HG02678 (cell line): ENCODE measurements around the gene SLC38A11.
"Not testable (repeated sequence)": the region's sequence is repeated elsewhere in the genome, so short reads cannot be mapped to it uniquely, and the experiment has no call there.

ENCODE experiments used
- ATAC-seq: cut with Tn5 transposase; IDR thresholded peaks from one replicate; pipeline ENCODE4 v1.9.1; 2021; ENCODE audit warnings: mild to moderate bottlenecking, moderate library complexity; ENCODE audit not compliant: unreplicated experiment

Gene SLC38A11, protein sequence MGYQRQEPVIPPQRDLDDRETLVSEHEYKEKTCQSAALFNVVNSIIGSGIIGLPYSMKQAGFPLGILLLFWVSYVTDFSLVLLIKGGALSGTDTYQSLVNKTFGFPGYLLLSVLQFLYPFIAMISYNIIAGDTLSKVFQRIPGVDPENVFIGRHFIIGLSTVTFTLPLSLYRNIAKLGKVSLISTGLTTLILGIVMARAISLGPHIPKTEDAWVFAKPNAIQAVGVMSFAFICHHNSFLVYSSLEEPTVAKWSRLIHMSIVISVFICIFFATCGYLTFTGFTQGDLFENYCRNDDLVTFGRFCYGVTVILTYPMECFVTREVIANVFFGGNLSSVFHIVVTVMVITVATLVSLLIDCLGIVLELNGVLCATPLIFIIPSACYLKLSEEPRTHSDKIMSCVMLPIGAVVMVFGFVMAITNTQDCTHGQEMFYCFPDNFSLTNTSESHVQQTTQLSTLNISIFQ

DNA sequence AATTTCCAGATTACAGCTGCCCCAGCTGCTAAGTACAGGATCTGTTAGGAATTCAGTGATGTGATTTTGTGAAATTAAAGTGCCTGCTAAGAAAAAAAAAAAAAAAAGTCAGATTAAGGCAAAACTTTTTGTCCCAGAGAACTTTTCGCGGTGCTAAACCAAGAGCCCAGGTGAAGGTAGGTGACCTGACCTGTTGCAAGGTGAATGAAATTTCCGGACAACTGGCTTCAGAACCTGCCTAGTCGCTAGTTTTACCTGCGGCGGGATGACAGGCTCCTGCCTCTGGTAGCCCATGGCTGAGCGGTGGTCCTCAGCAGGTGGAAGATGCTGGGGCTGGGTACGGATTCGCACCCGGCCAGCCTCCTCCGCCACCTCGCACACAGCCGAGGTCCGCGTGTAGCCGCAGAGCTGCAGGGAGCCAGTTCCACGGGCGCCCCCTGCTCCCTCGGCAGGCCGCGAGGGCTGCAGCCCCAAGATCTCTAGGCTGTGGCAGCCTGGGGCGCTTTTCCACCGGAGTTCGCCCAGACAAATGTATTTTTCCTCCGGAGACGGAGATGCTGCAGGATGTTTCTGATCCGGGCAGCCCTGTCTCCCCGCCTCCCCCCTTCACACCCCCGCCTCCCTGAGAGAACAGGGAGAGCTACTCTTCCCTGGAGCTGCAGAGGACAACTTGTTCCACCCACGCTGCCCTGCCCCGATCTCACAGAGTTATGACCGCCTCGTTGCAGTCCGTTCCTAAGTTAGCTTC lies at the start of gene SLC38A11:
Gene SLC38A11, minus strand, starts transcription at position 572 of the 748 bp plus-strand sequence. Its CDS starts 278 bp downstream, at position 294.
- no peak for ATAC-seq

DNA sequence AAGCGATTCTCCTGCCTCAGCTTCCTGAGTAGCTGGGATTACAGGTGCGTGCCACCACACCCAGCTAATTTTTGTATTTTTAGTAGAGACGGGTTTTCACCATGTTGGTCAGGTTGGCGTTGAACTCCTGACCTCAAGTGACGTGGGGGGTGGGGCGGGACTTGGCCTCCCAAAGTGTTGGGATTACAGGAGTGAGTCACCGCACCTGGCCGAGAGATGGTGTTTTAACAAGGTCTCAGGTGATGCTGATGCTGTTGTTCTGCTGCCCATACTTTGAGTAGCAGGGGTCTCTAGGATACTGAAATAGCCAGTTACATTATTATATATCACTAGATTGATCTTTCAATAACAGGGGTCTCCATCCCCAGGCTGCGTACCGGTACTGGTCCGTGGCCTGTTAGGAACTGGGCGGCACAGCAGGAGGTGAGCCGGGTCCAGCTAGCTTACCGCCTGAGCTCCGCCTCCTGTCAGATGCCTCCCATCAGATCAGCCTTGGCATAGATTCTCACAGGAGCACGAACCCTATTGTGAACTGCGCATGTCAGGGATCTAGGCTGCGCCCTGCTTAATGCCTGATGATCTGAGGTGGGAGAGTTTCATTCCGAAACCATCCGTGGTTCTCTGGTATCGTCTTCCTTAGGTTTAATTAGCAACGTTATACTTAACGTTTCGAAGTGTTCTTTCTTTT lies 48.3 kb upstream of the SLC38A11 start:
- ATAC-seq = no peak

- ATAC-seq = no peak
Observed at GRCh38 chr2:165002638-165003037, 47.3 kb upstream of the SLC38A11 start.

DNA sequence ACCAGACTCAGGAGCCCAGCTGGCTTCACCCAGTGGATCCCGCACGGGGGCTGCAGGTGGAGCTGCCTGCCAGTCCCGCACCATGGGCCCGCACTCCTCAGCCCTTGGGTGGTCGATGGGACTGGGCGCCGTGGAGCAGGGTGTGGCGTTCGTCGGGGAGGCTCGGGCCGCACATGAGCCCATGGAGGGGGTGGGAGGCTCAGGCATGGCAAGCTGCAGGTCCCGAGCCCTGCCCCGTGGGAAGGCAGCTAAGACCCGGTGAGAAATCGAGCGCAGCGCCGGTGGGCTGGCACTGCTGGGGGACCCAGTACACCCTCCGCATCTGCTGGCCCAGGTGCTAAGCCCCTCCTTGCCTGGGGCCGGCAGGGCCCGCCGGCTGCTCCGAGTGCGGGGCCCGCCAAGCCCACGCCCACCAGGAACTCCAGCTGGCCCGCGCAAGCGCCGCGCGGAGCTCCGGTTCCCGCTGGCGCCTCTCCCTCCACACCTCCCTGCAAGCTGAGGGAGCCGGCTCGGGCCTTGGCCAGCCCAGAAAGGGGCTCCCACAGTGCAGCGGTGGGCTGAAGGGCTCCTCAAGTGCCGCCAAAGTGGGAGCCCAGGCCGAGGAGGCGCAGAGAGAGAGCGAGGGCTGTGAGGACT lies 39.5 kb upstream of the SLC38A11 start:
- ATAC-seq = not testable (repeated sequence)

DNA sequence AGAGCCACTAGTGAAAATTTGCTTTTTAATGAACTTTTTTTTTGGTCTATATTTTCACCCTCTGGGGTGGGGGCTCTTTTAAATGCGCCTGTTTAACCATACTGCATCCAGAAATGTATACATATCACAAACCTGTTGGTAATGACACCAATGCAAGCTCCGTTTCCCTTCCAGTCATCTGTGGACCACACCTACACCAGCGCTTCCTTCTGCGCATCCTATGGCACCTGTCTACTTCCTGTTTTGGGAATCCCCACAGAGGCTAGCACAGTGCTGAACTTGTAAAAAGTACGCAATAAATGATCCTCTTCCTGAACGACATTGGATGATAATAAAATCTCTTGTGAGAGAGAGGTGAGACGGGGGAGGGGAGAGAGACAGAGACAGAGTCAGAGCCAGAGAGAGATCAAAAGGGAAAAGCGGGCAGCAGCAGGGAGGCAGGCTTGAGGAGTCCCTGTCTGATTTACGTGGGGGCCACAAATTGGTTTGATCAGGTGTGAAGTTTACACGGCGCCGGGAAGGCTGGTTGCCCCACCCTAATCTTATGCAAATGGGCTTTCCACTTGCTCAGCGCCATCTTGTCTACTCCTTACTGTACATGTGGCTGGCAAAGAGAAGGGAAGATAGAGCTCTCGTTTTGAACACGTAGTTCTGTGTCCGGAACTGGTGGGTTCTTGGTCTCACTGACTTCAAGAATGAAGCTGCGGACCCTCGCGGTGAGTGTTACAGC lies 38.1 kb upstream of the SLC38A11 start:
- no peak for ATAC-seq

DNA sequence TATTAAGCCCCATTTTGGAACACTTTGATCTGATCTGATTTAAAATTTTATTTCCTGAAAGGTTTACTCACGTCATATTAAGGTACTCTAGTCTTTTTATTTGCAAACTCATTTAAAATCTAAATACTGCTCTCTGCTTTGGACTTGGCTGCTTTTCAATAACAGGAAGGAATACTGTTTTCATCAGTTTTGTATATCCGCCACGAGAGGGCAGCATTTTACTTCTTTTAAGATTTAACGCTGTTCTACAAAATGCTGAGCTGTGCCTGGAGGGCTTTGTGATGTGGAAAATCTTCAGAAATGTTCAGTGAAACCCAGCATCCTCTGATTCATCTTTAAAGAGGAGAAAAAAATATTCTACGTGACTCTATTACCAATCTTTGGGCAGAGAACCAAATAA lies 37.5 kb upstream of the SLC38A11 start:
- peak; percentile 72 for ATAC-seq

DNA sequence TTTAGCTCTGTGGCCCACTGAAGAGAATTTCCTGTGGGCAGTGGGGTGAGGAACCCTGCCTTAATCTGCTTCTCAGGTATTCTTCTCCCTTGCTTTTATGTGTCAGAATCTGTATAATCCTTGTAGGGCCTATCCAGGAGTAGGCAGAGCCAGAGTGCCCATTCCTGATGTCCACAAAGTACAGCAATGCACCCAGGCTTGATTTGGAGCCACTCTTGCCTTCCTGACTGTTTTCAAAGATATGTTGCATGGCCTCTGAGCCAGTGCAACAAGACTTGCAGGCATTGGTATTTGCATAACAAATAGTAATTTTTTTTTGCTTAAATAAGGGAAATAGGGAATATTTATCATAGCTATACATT lies 36.7 kb upstream of the SLC38A11 start:
- peak; percentile 28 for ATAC-seq

DNA sequence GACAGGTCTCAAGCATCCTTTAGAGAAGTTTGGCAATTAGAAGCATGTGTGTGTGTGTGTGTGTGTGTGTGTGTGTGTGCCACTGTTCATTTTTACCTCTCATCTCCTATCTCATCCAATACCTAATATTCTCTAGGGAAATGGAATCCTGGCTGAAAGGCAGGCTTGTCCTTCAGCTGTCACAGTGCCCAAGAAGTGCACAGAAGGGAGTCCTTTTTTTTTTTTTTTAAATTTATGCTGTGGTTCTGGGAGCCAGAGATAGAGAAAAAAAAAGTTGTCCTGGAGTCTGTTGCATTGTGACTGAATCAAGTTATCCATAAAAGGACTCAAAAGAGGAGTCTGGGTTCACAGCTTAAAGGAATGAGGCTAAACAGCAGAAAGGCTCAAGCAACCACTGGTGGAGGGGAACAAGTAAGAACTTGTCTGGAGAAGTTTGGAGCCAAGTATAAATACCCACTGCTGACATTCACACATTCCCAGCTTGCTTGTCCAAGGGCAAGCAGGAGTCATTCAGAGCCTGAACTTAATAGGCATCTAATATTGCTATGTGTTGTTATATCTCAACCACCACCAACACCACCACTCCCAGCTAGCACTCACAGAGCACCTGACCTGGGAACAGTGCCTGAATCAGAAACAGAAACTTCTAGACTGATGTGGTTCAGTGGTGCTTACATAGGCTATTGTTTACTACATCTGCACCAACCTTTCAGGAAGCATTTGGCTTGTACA lies 36.2 kb upstream of the SLC38A11 start:
- ATAC-seq = peak; percentile 62

DNA sequence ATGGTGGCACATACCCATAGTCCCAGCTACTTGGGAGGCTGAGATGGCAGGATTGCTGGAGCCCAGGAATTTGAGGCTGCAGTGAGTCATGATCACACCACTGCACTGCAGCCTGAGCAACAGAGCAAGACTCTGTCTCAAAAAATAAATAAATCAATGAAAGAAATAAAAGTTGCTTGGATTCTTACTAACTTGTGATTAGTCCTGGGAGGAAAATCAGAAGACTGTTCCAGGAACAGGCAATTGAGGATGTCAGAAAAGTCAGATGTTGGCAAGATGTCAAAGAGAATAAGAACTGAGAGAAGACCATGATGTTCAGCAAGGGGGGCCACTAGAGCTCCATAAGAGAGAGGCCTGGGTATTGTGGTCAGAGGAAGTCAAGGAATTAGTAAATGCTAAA lies 35.6 kb upstream of the SLC38A11 start:
- ATAC-seq = not testable (repeated sequence)

DNA sequence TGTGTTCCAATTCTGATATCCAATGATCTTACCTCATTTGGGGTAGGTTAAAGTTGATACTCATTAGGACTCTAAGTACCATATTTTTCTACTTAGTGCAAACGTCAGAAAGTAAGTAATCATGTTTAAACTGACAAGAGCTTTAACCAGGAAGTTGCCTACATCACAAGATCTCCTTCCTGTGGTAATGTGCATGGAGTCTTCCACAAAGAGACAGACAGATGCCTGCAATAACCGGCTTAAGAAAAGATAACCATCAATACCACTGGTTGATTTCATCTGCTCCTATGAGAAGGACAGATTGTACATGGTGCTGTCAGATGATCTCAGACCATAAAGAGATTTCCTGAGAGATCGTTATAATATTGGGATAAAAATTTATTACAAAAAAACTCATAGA lies 33.5 kb upstream of the SLC38A11 start:
- ATAC-seq = not testable (repeated sequence)

DNA sequence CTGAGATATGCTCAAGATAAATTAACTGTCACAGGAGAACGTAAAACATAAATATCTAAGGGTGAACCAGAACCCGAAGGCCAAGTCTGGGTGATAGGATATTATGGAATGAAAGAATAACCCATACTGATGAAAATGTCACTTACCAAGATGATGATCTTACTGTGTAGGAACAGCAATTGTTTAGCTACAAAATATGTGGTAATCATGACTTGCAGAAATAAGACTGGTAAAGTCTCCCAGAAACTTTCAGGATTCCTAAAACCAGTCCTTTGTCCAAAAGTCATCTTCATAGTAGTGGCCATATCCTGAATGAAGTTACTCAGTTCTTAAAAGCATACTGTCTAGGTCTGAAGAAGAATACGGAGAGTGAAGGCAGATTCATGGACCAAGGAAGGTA lies 30.7 kb upstream of the SLC38A11 start:
- not testable (repeated sequence) for ATAC-seq

DNA sequence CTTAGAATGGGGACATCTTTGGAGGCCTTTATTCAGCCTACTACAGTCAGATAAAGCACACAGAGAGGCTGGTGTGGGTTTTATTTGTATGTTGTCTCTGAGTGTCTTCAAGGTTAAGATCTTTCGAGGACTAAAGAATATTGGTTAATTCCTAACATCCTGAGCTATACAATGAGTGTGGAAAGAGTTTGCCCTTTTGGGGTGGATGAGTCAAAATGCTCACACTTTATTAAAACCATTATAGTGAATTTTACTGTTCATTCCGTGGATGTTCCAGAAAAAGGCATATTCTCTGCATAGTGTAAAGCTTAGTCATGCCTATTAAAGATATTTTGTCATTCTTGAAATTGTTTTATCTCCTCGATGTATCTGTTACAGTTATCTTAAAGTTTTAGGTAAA lies 29.1 kb upstream of the SLC38A11 start:
- ATAC-seq = no peak

- no peak for ATAC-seq
Observed at GRCh38 chr2:164981217-164981990, 26.1 kb upstream of the SLC38A11 start.

DNA sequence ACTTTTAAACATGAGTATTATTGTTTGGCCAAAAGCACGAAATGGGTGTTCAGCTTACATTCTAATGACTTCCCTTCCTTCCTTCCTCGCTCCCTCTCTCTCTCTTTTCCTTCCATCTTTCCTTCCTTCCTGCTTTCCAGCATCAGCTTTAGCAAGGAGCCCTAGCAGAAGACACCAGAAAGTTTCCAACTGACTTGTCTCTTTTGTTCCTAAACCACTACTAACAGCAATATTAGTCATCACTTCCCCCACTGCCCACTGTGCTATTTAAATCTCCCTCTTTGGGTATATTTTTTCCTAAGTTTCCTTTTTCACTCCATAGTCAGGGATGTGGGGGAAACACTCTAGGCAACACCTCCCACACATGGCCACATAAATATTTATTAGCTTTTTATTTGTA lies 25.4 kb upstream of the SLC38A11 start:
- not testable (repeated sequence) for ATAC-seq

DNA sequence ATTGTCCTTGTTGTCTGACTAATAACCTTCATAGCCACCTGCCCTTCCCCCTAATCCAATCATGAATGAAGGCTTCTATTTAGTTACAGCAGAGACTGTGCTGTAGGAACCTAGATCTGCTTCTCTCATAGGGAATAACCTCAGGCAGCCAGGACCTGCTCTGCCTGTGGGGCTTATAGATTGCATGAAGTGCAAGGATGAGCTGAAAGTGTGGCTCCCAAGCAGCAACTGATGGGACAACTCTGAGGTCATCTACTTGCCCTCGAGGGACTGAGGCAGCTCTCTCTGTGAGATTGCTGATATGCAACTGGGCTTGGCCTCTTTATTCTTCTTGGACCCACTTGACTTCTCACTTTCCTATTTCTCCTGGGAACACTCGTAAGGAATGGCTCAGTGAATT lies 23.8 kb upstream of the SLC38A11 start:
- no peak for ATAC-seq

- not testable (repeated sequence) for ATAC-seq
Observed at GRCh38 chr2:164976875-164977470, 21.6 kb upstream of the SLC38A11 start.

GRCh38 chr2:164976301-164976700 lies 21.0 kb upstream of the SLC38A11 start:
- ATAC-seq = no peak

DNA sequence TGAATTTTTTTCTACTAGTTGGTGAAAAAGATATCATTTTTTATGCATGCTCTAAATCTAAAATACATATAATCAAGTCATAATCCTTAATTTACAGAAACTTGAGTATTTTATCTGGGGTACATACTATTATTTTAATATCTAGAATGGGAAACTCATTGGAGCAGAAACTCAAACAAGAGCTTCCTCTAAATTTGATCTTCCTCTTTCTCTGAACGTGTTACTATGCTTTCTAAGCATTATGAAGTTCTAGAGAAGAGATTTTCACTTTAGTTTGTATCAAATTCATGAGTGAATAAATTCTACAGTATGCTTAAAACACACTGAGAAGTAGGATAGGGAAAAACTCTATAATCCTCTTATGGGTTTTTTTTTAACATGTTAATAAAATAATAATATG lies 20.6 kb upstream of the SLC38A11 start:
- no peak for ATAC-seq

GRCh38 chr2:164974221-164974620 lies 18.9 kb upstream of the SLC38A11 start:
- no peak for ATAC-seq
